HepG2 (cell line): ENCODE data around the gene CLTA. TPM values are rescaled to one million over a fixed set of nuclear protein-coding genes. Genes with fewer than 3 reads are reported as not detected.
A peak's percentile ranks its signal among the peaks of the same experiment; 100 is the strongest.

ENCODE experiments used
- ATAD3A ChIP-seq: sonication (generic); formaldehyde crosslinking; IDR thresholded peaks from 2 replicates; pipeline ENCODE4 v1.4.0; 2020; ENCODE audit warnings: missing genetic modification reagents
- BCL6 ChIP-seq: IDR thresholded peaks from 2 replicates; pipeline ENCODE4 v1.6.1; 2016; ENCODE audit warnings: missing genetic modification reagents, missing compliant biosample characterization
- BORCS8-MEF2B ChIP-seq: sonication (generic); formaldehyde crosslinking; IDR thresholded peaks from 2 replicates; pipeline ENCODE4 v1.8.0; 2022; ENCODE audit warnings: mild to moderate bottlenecking, missing genetic modification reagents
- ESRRA ChIP-seq: sonication (generic); formaldehyde crosslinking; IDR thresholded peaks from 2 replicates; pipeline ENCODE4 v1.5.1; 2020; ENCODE audit warnings: mild to moderate bottlenecking, low read depth, missing genetic modification reagents
- FOXM1 ChIP-seq: sonication (generic); formaldehyde crosslinking; IDR thresholded peaks from 2 replicates; pipeline ENCODE4 v1.5.0; 2020; ENCODE audit warnings: missing genetic modification reagents
- FOXP4 ChIP-seq: sonication (generic); formaldehyde crosslinking; IDR thresholded peaks from 2 replicates; pipeline ENCODE4 v1.4.0; 2020; ENCODE audit warnings: missing genetic modification reagents
- GATAD1 ChIP-seq: IDR thresholded peaks from 2 replicates; pipeline ENCODE4 v1.6.1; 2016; ENCODE audit warnings: missing genetic modification reagents, missing compliant biosample characterization
- GTF2F1 ChIP-seq: fragments of 150-350 bp; IDR thresholded peaks from 2 replicates; pipeline ENCODE4 v1.6.1; 2014; ENCODE audit warnings: low read length
- HNRNPK ChIP-seq: fragments of 200-400 bp; formaldehyde crosslinking; IDR thresholded peaks from 2 replicates; pipeline ENCODE4 v1.6.1; 2018; ENCODE audit warnings: low read length, low read depth, moderate library complexity, mild to moderate bottlenecking; ENCODE audit not compliant: poor library complexity, severe bottlenecking
- ISL2 ChIP-seq: sonication (generic); formaldehyde crosslinking; IDR thresholded peaks from 2 replicates; pipeline ENCODE4 v1.5.0; 2020; ENCODE audit warnings: missing genetic modification reagents
- PAXIP1 ChIP-seq: sonication (generic); formaldehyde crosslinking; conservative IDR thresholded peaks from 2 replicates; pipeline ENCODE4 v1.4.0; 2020; ENCODE audit warnings: mild to moderate bottlenecking, missing genetic modification reagents, moderate library complexity
- RFX5 ChIP-seq: IDR thresholded peaks from 2 replicates; pipeline ENCODE4 v1.6.1; 2011; ENCODE audit warnings: low read depth, low read length, improper control_type of control experiment
- SMYD3 ChIP-seq: sonication (generic); formaldehyde crosslinking; IDR thresholded peaks from 2 replicates; pipeline ENCODE4 v1.8.1; 2023; ENCODE audit warnings: mild to moderate bottlenecking, missing genetic modification reagents
- TOPORS ChIP-seq: sonication (generic); formaldehyde crosslinking; IDR thresholded peaks from 2 replicates; pipeline ENCODE4 v1.8.0; 2023; ENCODE audit warnings: mild to moderate bottlenecking, missing genetic modification reagents
- ZBTB43 ChIP-seq: sonication (generic); formaldehyde crosslinking; conservative IDR thresholded peaks from 2 replicates; pipeline ENCODE4 v1.4.0; 2020; ENCODE audit warnings: missing genetic modification reagents
- ZNF232 ChIP-seq: sonication (generic); formaldehyde crosslinking; IDR thresholded peaks from 2 replicates; pipeline ENCODE4 v1.4.0; 2020; ENCODE audit warnings: missing genetic modification reagents, borderline replicate concordance
- ZNF275 ChIP-seq: sonication (generic); formaldehyde crosslinking; IDR thresholded peaks from 2 replicates; pipeline ENCODE4 v1.8.0; 2022; ENCODE audit warnings: missing genetic modification reagents, mild to moderate bottlenecking, inconsistent platforms, borderline replicate concordance
- ZNF382 ChIP-seq: sonication (generic); formaldehyde crosslinking; IDR thresholded peaks from 2 replicates; pipeline ENCODE4 v1.5.0; 2020; ENCODE audit warnings: missing genetic modification reagents, mild to moderate bottlenecking, borderline replicate concordance
- ZNF570 ChIP-seq: sonication (generic); formaldehyde crosslinking; IDR thresholded peaks from 2 replicates; pipeline ENCODE4 v1.4.0; 2020; ENCODE audit warnings: mild to moderate bottlenecking, missing genetic modification reagents, borderline replicate concordance
- ZNF598 ChIP-seq: sonication (generic); formaldehyde crosslinking; IDR thresholded peaks from 2 replicates; pipeline ENCODE4 v1.5.1; 2020; ENCODE audit warnings: mild to moderate bottlenecking, missing genetic modification reagents, borderline replicate concordance
- ZNF619 ChIP-seq: sonication (generic); formaldehyde crosslinking; IDR thresholded peaks from 2 replicates; pipeline ENCODE4 v1.4.0; 2020; ENCODE audit warnings: mild to moderate bottlenecking, missing genetic modification reagents
- ZNF629 ChIP-seq: sonication (generic); formaldehyde crosslinking; conservative IDR thresholded peaks from 2 replicates; pipeline ENCODE4 v1.5.0; 2020; ENCODE audit warnings: missing genetic modification reagents
- ZNF703 ChIP-seq: sonication (generic); formaldehyde crosslinking; IDR thresholded peaks from 2 replicates; pipeline ENCODE4 v1.5.1; 2020; ENCODE audit warnings: missing genetic modification reagents, mild to moderate bottlenecking, moderate library complexity, borderline replicate concordance
- polyA plus RNA-seq, 8 experiments: library from polyadenylated mRNA; depleted of rRNA in 3 of 8; stranded (reverse) in 7 of 8; unstranded in 1 of 8; fragments of >200 nt; fragmentation: Illumina TruSeq in 4 of 8; extraction: Trizol in 4 of 8; gene quantifications; 2 replicates each; pipeline versions ENCODE4 v1.2.1 to v1.2.3, GENCODE V29; 2011 to 2016; ENCODE audit warnings: low read depth in 4 of 8, missing spikeins in 1 of 8, mixed read lengths in 1 of 8; ENCODE audit not compliant: insufficient read depth in 1 of 8
- total RNA-seq, 5 experiments: library from RNA; depleted of rRNA; stranded (reverse); fragments of >200 nt; fragmentation: Illumina TruSeq; extraction: Trizol; gene quantifications; 2 replicates each; pipeline ENCODE4 v1.2.3, GENCODE V29; 2016; ENCODE audit warnings: low read depth in 1 of 5

CLTA gene
- total and polyA plus RNA-seq, 2 of the 13 experiments (the other 11 are each of a cell fraction or from before 2014, with no cell fraction given), result 143 to 222 TPM

- TF ChIP-seq ZNF619 (CRISPR knock-in tag) (no peak), ZNF629 (CRISPR knock-in tag) (peak; percentile 96), ZNF598 (CRISPR knock-in tag) (0 out of 2 replicates have a peak, but pooled peaks have one; percentile 30), ZNF232 (CRISPR knock-in tag) (no peak), FOXM1 (CRISPR knock-in tag) (no peak), FOXP4 (CRISPR knock-in tag) (no peak), GATAD1 (no peak; the same call in 1 of the 2 replicates), ISL2 (CRISPR knock-in tag) (0 out of 2 replicates have a peak, but pooled peaks have one; percentile 31), PAXIP1 (CRISPR knock-in tag) (no peak), RFX5 (no peak), HNRNPK (no peak), ZNF703 (no peak), ZNF570 (no peak), ZNF382 (CRISPR knock-in tag) (no peak), TOPORS (CRISPR knock-in tag) (no peak), ZNF275 (CRISPR knock-in tag) (peak; percentile 37; the same call in 1 of the 2 replicates), BCL6 (CRISPR knock-in tag) (no peak), ESRRA (CRISPR knock-in tag) (no peak), BORCS8-MEF2B (CRISPR knock-in tag) (0 out of 2 replicates have a peak, but pooled peaks have one; percentile 34), GTF2F1 (no peak), SMYD3 (CRISPR knock-in tag) (no peak), ATAD3A (CRISPR knock-in tag) (no peak), ZBTB43 (CRISPR knock-in tag) (no peak)
Observed at GRCh38 chr9:36166168-36166927, 24.4 kb upstream of the CLTA start (continued).
